Measurements from ENCODE around the gene MXD4.
A peak's percentile ranks its signal among the peaks of the same experiment; 100 is the strongest.
"Not testable (repeated sequence)": the region's sequence is repeated elsewhere in the genome, so short reads cannot be mapped to it uniquely, and the experiment has no call there.

MXD4 gene

GRCh38 chr4:2281575-2282343, 19.9 kb upstream of the MXD4 start:
- Histone ChIP-seq H3K27ac (peak overlapping the region in 1 of 2 donors; percentile 32), H3K4me3 (no peak overlapping the region)
- TF ChIP-seq CTCF (IDR thresholded peaks at IDR 0.05), result no peak
- DNase-seq (ENCODE audit: low spot score), result no peak

GRCh38 chr4:2280531-2281300, 18.8 kb upstream of the MXD4 start:
- no peak overlapping the region for H3K27ac ChIP-seq
- no peak overlapping the region for H3K4me3 ChIP-seq
- DNase-seq (ENCODE audit: low spot score), result no peak
- no peak for TF ChIP-seq CTCF (IDR thresholded peaks at IDR 0.05)

GRCh38 chr4:2277956-2278355, 16.0 kb upstream of the MXD4 start:
- no peak for DNase-seq (ENCODE audit: low spot score)
- no peak overlapping the region for H3K27ac ChIP-seq
- no peak for TF ChIP-seq CTCF (IDR thresholded peaks at IDR 0.05)
- no peak overlapping the region for H3K4me3 ChIP-seq

- Histone ChIP-seq H3K4me3 (no peak overlapping the region), H3K27ac (no peak overlapping the region)
- no peak for TF ChIP-seq CTCF (IDR thresholded peaks at IDR 0.05)
- no peak for DNase-seq (ENCODE audit: low spot score)
Observed at GRCh38 chr4:2276581-2277325, 14.8 kb upstream of the MXD4 start.

- TF ChIP-seq CTCF (IDR thresholded peaks at IDR 0.05), result no peak
- DNase-seq (ENCODE audit: low spot score), result no peak
- H3K27ac ChIP-seq, result no peak overlapping the region
- H3K4me3 ChIP-seq, result no peak overlapping the region
Observed at GRCh38 chr4:2275546-2276251, 13.8 kb upstream of the MXD4 start.

GRCh38 chr4:2275044-2275397, 13.1 kb upstream of the MXD4 start:
- not testable (repeated sequence) for H3K4me3 ChIP-seq; DNase-seq (ENCODE audit: low spot score); H3K27ac ChIP-seq

Data from coronary artery (tissue), 2 donors.